Measurements from ENCODE around the gene NFIC.

- TF ChIP-seq EZH2phosphoT487 (IDR thresholded peaks at IDR 0.05) = no peak
- no peak for TF ChIP-seq CTCF (IDR thresholded peaks at IDR 0.05)
Measured at GRCh38 chr19:3474010-3474409, 107.6 kb downstream of the NFIC start.

All from neural progenitor cell (in vitro differentiated cells).